ENCODE results near the gene SRSF4. TPM values are rescaled to one million over a fixed set of nuclear protein-coding genes. Genes with fewer than 3 reads are reported as not detected.
A peak's percentile ranks its signal among the peaks of the same experiment; 100 is the strongest.

Gene SRSF4
- total RNA-seq, 1 donor from 2014 or later = 109 TPM

DNA sequence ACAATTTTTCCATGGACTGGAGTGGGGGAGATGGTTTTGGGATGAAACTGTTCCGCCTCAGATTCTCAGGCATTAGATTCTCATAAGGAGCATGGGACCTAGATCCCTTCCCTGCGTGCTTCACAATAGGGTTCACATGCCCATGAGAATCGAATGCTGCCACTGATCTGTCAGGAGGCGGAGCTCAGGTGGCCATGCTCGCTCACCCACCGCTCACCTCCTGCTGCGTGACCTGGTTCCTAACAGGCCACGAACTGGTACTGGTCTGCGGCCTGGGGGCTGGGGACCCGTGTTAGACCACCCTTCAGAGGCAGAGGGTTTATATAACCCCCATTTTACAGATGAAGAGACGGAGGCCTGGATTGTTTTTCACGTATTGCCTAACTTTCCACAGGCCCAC is 16.3 kb upstream of the SRSF4 start:
- H3K36me3 Mint-ChIP-seq (ENCODE audit: low read depth) = peaks cover 2% of the 10 kb centered on the region
- TF ChIP-seq, protein P1, sequence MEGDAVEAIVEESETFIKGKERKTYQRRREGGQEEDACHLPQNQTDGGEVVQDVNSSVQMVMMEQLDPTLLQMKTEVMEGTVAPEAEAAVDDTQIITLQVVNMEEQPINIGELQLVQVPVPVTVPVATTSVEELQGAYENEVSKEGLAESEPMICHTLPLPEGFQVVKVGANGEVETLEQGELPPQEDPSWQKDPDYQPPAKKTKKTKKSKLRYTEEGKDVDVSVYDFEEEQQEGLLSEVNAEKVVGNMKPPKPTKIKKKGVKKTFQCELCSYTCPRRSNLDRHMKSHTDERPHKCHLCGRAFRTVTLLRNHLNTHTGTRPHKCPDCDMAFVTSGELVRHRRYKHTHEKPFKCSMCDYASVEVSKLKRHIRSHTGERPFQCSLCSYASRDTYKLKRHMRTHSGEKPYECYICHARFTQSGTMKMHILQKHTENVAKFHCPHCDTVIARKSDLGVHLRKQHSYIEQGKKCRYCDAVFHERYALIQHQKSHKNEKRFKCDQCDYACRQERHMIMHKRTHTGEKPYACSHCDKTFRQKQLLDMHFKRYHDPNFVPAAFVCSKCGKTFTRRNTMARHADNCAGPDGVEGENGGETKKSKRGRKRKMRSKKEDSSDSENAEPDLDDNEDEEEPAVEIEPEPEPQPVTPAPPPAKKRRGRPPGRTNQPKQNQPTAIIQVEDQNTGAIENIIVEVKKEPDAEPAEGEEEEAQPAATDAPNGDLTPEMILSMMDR (conservative IDR thresholded peaks at IDR 0.05) = no peak
- H3K9me3 Mint-ChIP-seq = no peaks in the 10 kb centered on the region
- H3K4me3 Mint-ChIP-seq = no peak overlapping the region
- H3K4me1 Mint-ChIP-seq = peaks cover 6% of the 10 kb centered on the region
- H3K27me3 Mint-ChIP-seq (ENCODE audit: low read depth) = no peaks in the 10 kb centered on the region
- no peak overlapping the region for H3K27ac Mint-ChIP-seq (ENCODE audit: unreplicated experiment)
- no peak for DNase-seq (ENCODE audit: low read depth, low spot score)

DNA sequence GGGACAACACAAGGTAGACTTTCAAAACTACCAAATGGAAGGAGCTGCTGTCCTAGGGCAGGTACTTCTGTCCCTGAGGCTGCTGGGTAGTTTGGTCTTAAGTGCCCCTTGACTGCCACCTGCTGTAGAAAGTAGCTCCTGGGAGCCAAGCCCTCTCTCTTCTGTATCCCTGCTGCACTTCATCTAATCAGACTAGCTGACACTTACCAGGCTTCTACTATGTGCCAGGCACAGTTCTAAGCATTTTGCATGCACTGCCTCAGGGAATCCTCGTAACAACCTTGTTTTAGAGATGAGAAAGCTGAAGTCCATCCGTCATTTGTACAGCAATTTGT is 15.9 kb upstream of the SRSF4 start:
- DNase-seq (ENCODE audit: low read depth, low spot score) = no peak
- no peak overlapping the region for H3K27ac Mint-ChIP-seq (ENCODE audit: unreplicated experiment)
- H3K9me3 Mint-ChIP-seq = no peaks in the 10 kb centered on the region
- H3K36me3 Mint-ChIP-seq (ENCODE audit: low read depth) = peaks cover 2% of the 10 kb centered on the region
- TF ChIP-seq, protein P1 (conservative IDR thresholded peaks at IDR 0.05) = peak; percentile 56
- peaks cover 2% of the 10 kb centered on the region for H3K4me1 Mint-ChIP-seq
- no peaks in the 10 kb centered on the region for H3K27me3 Mint-ChIP-seq (ENCODE audit: low read depth)
- H3K4me3 Mint-ChIP-seq = no peak overlapping the region

DNA sequence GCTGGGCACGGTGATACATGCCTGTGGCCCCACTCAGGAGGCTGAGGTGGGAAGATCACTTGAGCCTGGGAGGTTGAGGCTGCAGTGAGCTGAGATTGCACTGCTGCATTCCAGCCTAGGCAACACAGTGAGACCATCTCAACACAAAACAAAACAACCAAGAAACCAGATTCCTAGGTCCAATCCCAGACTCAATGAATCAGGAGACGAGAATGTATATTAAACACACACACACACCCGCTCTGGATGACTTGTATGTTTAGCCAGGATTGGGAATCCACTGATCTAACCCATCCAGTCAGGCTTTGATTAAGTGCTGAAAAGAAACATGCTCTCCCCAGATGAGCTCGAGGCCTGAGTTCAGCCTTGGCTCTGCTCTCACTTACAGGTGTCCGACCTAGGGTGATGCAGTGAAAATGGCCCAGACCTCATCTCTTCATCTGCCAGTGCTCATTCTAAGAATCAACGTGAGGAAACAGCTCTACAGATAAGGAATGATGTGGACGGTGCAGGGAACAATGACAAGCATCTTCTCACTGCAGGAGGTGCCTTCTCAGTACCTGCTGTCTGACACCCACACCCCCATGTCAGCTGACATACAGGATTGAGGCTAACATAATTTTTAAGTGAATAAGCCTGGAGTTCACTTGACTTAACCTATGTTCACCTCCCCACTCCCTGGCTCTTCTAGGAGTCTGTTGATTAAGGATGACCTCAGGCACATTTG is 15.3 kb upstream of the SRSF4 start:
- Mint-ChIP-seq H3K4me3 (no peak overlapping the region), H3K4me1 (no peaks in the 10 kb centered on the region), H3K27me3 (ENCODE audit: low read depth) (no peaks in the 10 kb centered on the region), H3K9me3 (no peaks in the 10 kb centered on the region), H3K27ac (ENCODE audit: unreplicated experiment) (no peak overlapping the region), H3K36me3 (ENCODE audit: low read depth) (peaks cover 2% of the 10 kb centered on the region)
- no peak for DNase-seq (ENCODE audit: low read depth, low spot score)
- TF ChIP-seq, protein P1 (conservative IDR thresholded peaks at IDR 0.05) = no peak

DNA sequence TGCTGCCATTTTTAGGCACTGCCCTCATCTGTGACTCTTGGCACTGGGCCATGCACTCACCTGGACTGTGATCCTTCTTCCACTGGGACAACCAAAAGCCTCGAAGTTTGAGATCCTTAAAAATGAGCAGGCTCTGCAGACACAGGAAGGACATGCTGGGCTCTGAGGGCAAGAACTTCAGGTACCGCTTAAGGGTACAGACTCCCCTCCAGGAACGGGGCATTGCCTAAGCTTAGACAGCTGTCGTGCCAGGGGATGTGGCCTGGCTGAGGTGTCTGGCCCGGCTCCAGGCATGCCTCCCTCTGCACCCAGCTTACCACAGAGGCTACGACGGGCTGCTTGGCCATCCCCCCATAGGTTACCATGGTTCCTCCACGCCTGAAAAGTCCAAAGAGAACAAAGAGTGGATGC is 14.2 kb upstream of the SRSF4 start:
- no peaks in the 10 kb centered on the region for H3K4me1 Mint-ChIP-seq

DNA sequence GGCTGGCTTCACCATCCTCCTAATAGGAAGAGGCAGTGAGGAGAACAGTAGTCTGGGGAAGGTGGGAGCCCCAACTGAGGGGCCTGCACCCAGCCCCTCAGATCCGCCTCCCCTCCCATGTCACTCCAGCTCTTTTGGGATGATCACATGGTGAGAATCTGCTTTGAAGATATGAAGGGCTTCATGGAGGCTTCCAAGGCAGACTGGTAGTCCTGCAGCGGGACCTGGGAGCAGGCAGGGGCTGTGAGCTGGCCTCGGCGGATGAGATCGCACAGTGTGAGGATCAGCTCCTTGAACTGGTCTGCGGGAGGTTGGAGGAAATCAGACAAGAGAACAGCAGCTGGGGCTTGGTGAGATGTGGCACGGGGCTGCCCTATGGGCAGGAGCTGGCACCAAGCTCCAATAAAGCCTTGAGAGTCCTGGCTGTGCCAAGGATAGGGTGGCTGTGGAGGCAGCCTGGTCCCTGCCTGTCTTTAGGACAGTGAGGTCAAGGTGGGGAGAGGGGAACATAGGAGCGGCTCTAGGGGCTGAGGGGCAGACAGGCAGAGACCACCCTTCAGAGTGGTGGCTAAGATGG is 12.3 kb upstream of the SRSF4 start:
- H3K27me3 Mint-ChIP-seq (ENCODE audit: low read depth) = no peaks in the 10 kb centered on the region
- H3K27ac Mint-ChIP-seq (ENCODE audit: unreplicated experiment) = peak overlapping the region; percentile 82
- TF ChIP-seq, protein P1 (conservative IDR thresholded peaks at IDR 0.05) = no peak
- no peaks in the 10 kb centered on the region for H3K4me1 Mint-ChIP-seq
- DNase-seq (ENCODE audit: low read depth, low spot score) = no peak
- peaks cover 2% of the 10 kb centered on the region for H3K9me3 Mint-ChIP-seq
- H3K4me3 Mint-ChIP-seq = no peak overlapping the region
- peaks cover 10% of the 10 kb centered on the region for H3K36me3 Mint-ChIP-seq (ENCODE audit: low read depth)

More for the DNA sequence above, 14.2 kb upstream of the SRSF4 start:
- TF ChIP-seq, protein P1 (conservative IDR thresholded peaks at IDR 0.05) = no peak
- no peak for DNase-seq (ENCODE audit: low read depth, low spot score)
- Mint-ChIP-seq H3K4me3 (no peak overlapping the region), H3K9me3 (peaks cover 1% of the 10 kb centered on the region), H3K27me3 (ENCODE audit: low read depth) (no peaks in the 10 kb centered on the region), H3K36me3 (ENCODE audit: low read depth) (peaks cover 5% of the 10 kb centered on the region), H3K27ac (ENCODE audit: unreplicated experiment) (no peak overlapping the region)

Data from neural crest cell (in vitro differentiated cells).